NB4 (cell line): ENCODE data around the gene TERT.

Experiments
- CTCF ChIP-seq: IDR thresholded peaks from one replicate; pipeline ENCODE4 v1.5.1; 2012; ENCODE audit warnings: low read depth, low read length
- MAX ChIP-seq: IDR thresholded peaks from 2 replicates; pipeline ENCODE4 v1.6.1; 2011; ENCODE audit warnings: low read depth, low read length
- MYC ChIP-seq: IDR thresholded peaks from 2 replicates; pipeline ENCODE4 v1.6.1; 2011; ENCODE audit warnings: low read depth, low read length
- POLR2A ChIP-seq: IDR thresholded peaks from 2 replicates; pipeline ENCODE4 v1.6.1; 2011; ENCODE audit warnings: mild to moderate bottlenecking; ENCODE audit not compliant: insufficient read length; ENCODE audit errors: extremely low read depth

- TF ChIP-seq CTCF: no peak
- no peak for TF ChIP-seq MAX
- no peak for TF ChIP-seq POLR2A
- TF ChIP-seq MYC: no peak
Observed at GRCh38 chr5:1265461-1266455, 29.1 kb downstream of the TERT start.
